ENCODE data around the gene SEPHS1.
"Not testable (repeated sequence)": the region's sequence is repeated elsewhere in the genome, so short reads cannot be mapped to it uniquely, and the experiment has no call there.

Gene SEPHS1

GRCh38 chr10:13356392-13356791 is 8.3 kb upstream of the SEPHS1 start:
- DNase-seq: no peak

GRCh38 chr10:13354783-13355182 is 6.7 kb upstream of the SEPHS1 start:
- no peak for DNase-seq

GRCh38 chr10:13352519-13352918 is 4.4 kb upstream of the SEPHS1 start:
- no peak for DNase-seq

GRCh38 chr10:13351340-13351915 is 3.3 kb upstream of the SEPHS1 start:
- DNase-seq: no peak

- peak; percentile 20 to 25 for DNase-seq
Observed at GRCh38 chr10:13349463-13350274, 1.6 kb upstream of the SEPHS1 start.

GRCh38 chr10:13347500-13348156 is 465 bp downstream of the SEPHS1 start:
- peak; percentile 63 to 71 for DNase-seq

- DNase-seq: peak in 1 of 2 donors; percentile 1
Observed at GRCh38 chr10:13347043-13347499, 1.0 kb downstream of the SEPHS1 start.

- no peak for DNase-seq
Observed at GRCh38 chr10:13346283-13347042, 1.6 kb downstream of the SEPHS1 start.

- DNase-seq: no peak
Observed at GRCh38 chr10:13340626-13341376, 7.3 kb downstream of the SEPHS1 start.

GRCh38 chr10:13340068-13340467 is 8.0 kb downstream of the SEPHS1 start:
- no peak for DNase-seq

- no peak for DNase-seq
Observed at GRCh38 chr10:13338390-13339110, 9.5 kb downstream of the SEPHS1 start.

- no peak for DNase-seq
Observed at GRCh38 chr10:13337827-13338196, 10.3 kb downstream of the SEPHS1 start.

GRCh38 chr10:13337128-13337826 is 10.8 kb downstream of the SEPHS1 start:
- DNase-seq: no peak

- DNase-seq: no peak
Observed at GRCh38 chr10:13335881-13336280, 12.2 kb downstream of the SEPHS1 start.

GRCh38 chr10:13334556-13334955 is 13.5 kb downstream of the SEPHS1 start:
- no peak for DNase-seq

GRCh38 chr10:13331646-13332045 is 16.4 kb downstream of the SEPHS1 start:
- DNase-seq: no peak

- DNase-seq: not testable (repeated sequence)
Observed at GRCh38 chr10:13330980-13331379, 17.1 kb downstream of the SEPHS1 start.

- no peak for DNase-seq
Observed at GRCh38 chr10:13329565-13329964, 18.5 kb downstream of the SEPHS1 start.

- no peak for DNase-seq
Observed at GRCh38 chr10:13328613-13329012, 19.5 kb downstream of the SEPHS1 start.

GRCh38 chr10:13328126-13328525 is 20.0 kb downstream of the SEPHS1 start:
- DNase-seq: no peak

- DNase-seq: no peak
Observed at GRCh38 chr10:13327534-13327933, 20.6 kb downstream of the SEPHS1 start.

All from stimulated activated CD4-positive, alpha-beta T cell treated with anti-CD3 and anti-CD28 coated beads, Interleukin-2, amount 100 ng/mL, for 48 hours (primary cell).